NCI-H2196 treated with DMSO at 0.1 percent for 48 hours (cell line): Measurements from ENCODE around the gene TXNDC11.

Source experiments
- DNase-seq: peaks from one replicate; lab custom pipeline; 2025; ENCODE audit not compliant: unreplicated experiment; lab: John Stamatoyannopoulos, UW

The TXNDC11 gene

DNA sequence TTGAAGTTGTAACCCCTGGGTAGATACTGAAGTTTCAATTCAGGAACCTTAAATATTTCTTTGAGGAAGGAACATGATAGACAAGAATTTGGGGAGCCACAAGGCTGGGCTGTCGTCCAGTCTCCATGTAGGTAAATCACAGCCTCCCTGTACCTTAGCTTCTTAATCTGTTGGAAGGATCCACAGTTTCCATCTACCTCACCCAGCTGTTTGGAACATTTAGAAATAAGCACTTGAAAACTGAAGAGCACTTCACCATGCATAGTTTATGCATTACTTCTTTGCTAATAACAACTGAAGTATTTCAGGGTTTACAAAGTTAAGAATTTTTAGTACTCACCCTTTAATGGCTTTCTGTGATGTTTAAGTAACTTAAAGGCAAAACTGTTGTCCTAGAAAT lies 17.2 kb downstream of the TXNDC11 start:
- no peak for DNase-seq

DNA sequence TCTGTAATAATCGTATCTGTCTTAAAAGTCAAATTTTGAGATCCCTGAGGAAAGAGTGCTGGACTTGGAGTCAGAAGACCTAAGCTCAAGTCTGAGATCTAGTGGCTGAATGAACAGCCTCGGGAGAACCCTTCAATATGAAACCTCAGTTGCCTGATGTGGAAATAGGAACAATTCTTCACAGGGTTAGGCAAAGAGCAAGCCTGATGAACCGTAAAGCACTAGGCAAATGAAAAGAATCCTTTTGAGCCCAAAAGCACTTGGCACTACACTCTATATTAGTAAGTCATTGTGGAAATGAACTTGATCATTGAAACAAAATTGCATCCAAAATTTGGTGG lies 20.2 kb downstream of the TXNDC11 start:
- no peak for DNase-seq

DNA sequence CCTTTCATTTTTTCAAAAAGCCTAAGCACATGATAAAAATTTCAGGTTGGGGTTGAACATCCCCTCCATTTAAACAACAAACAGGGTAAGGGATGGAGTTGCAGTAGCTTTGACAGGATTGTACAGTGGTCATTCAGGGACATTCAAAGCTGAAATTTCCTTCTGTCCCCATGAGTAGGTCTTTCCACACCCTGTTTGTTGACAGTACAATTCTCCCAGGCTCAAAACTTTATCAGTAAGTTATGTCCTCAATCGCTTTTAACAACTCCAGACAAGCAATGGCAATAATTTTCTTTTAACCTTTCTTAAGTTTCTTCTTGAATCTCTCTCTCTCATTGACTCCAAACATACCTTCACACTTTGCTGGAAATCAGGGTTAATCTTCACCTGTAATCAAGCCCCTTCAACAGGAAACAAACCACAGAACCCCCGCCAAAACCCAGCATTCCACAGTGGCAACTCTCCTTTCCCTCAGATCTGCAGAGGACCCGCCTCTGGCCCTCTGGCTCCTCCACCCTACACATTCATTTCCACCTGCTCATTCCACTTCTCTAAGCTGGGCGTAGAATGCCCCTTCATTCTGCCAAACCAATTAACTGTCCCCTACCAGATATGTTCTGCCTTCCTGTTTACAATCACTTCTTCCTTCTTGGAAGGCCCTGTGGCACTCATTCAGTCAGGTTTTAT lies 20.7 kb downstream of the TXNDC11 start:
- no peak for DNase-seq

DNA sequence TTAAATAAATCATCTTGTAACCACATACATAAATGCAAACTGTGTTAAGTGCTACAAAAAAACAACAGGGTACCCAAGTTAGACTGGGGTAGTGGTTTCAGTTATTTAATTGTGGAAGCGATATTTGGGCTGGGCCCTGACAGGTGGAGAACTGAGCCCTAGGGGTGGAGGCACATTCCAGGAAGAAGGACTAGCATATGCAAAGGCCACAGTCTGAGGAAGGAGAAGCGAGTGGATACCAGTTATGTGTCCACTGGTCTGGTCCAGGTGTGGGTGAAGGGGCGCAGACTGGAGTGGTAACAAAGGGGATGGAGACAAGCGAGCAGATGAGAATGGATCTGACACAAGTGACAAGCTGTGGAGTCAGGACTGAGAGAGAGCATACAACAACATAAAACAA lies 22.9 kb downstream of the TXNDC11 start:
- no peak for DNase-seq

DNA sequence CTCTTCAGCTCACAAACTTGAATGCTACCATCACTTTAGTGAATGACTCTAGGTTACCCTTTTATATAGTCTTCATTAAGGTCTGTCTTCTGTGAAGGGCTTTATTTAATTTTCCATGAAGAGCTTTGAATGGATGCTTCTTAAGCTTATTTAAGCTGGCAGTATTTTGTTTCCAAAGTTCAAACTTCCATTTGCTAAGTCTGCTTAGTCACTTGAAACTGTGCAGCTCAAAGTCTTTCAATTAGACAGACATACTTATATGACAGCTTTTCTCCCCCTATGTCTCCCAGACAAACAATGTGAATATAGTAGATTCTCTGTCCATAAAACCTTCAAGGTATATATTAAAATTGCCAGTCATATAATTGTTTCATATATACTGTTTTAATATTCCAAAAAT lies 23.5 kb downstream of the TXNDC11 start:
- DNase-seq, result no peak

DNA sequence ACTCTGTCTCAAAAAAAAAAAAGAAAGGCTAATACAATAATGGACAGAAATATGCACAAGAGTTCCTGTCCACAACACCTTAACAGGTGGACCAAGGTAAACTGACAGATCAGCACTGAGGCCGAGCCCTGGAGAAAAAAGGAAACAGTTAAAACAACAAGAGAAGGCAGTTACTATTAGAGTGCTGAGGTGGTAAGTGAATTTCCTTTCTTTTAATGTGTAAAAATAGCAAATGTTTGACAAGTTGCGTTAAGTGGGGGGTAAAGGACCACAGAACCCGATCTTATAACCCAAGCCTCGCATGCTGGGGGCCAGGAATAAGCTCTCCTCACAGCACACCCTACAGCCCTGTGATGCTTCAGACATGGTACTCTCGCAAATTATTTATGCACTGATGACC lies 24.8 kb downstream of the TXNDC11 start:
- no peak for DNase-seq

DNA sequence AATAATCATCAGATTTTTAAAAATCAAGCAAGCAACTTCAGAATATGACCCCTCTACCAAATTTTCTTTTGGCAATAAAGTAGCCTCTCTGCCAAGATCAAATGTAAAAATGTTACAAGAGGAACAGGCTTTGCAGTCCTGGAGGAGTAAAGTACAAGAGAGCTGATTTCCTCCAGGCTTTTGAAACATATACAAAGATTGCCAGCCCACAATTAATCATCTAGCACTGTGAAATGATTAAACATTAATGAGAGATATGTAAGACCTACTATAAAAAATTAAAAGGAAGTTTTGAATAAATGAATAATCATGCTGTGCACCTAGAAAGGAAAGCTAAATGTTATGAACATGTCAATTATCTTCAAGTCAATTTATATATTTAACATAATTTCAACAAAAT lies 26.3 kb downstream of the TXNDC11 start:
- no peak for DNase-seq

DNA sequence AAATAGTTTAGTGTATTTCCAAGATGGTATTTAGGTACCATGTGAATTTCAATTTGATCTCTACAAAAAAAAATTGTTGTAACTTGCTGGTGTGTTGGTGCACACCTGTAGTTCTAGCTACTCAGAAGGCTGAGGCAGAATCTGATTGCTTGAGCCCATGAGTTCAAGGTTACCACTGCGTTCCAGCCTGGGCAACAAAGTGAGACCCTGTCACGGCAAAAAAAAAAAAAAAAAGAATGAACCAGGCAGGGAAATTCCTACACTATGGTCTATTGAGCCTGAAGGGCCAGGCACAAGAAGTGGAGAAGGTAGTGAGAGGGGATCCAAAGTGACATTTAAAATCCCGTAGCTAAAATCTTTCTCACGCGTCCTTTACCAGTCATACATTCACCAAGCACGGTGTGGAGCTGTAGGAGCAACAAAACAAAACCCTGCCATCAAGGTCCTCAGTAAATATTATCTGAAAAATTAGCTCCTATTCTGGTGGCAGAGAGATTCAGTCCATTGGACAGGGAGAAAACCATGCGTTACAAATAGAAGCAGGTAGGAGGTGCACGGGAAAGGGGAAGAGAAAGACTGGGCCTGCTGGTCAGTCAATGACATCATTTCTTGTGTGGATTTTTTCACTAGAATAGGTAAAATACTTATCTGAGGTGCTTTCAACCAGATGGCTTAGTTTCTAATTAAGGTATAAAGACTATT lies 27.3 kb downstream of the TXNDC11 start:
- no peak for DNase-seq

DNA sequence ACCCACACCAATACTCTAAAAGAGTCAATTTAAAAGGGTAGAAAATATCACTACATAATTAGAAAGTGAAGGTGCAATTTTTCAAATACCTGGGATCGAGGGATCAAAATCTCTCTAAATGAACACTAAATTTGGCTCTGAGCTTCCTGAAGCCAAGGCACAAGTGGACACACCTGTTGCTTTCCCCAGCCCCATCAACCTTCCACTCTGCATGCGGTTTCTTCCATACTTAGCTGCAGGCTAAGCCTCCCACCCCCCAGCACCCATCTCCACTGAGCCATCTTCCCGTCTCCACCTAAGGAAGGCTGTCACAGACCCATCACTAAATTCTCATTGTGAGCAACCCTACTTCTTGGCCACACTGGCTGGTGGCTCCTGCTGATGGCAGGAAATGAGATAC lies 30.5 kb downstream of the TXNDC11 start:
- DNase-seq, result no peak

DNA sequence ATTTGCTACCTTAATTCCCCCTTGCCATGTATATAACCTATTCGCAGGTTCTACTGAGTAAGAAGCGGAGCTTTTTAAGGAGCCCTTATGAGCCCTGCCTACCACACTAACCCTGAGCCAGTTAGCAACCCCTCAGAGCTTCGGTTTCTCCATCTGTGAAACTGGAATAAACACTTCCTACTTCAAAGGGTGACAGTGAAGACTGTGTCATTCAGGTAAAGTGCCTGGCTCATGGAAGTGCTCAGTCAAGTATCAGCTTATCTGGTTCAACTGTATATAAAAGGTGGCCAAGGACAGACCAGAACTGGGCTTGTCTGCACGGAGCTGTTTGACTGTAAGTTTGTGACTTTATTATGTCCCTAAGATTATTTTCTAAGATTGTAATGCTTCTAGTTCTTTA lies 31.0 kb downstream of the TXNDC11 start:
- no peak for DNase-seq

DNA sequence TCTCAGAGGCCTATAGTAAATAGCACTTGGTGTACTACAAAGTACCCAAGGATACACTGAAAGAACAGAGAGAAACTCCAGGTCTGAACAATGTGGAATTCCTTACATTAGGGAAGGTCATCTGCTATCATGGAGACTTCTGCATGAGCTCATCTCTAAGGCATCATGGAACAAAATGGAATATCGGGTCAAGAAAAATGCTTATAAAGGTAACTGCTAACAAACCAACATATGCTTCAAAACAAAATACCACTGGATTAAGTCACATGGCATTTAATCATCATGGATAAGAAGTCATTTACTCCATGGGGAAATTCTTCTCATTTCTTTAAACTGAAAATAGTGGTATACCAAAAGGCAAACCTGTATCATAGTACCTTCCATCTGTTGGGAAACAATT lies 34.2 kb downstream of the TXNDC11 start:
- DNase-seq, result no peak

DNA sequence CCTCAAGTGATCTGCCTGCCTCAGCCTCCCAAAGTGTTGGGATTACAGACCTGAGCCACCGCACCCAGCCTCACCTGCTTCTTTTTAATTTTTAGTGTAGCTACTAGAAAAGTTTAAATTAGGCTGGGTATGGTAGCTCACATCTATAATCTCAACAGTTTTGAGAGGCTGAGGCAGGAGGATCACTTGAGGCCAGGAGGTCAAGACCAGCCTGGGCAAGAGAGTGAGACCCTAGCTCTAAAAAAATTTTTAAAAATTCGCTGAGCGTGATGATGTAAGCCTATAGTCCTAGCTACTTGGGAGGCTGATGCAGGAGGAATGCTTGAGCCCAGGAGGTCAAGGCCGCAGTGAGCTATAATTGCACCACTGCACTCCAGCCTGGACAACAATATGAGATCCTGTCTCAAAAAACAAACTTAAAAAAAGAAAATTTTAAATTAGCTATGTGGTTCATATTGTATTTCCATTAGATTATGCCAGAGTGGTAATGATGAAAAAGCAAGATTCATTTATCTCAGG lies 34.9 kb downstream of the TXNDC11 start:
- no peak for DNase-seq

DNA sequence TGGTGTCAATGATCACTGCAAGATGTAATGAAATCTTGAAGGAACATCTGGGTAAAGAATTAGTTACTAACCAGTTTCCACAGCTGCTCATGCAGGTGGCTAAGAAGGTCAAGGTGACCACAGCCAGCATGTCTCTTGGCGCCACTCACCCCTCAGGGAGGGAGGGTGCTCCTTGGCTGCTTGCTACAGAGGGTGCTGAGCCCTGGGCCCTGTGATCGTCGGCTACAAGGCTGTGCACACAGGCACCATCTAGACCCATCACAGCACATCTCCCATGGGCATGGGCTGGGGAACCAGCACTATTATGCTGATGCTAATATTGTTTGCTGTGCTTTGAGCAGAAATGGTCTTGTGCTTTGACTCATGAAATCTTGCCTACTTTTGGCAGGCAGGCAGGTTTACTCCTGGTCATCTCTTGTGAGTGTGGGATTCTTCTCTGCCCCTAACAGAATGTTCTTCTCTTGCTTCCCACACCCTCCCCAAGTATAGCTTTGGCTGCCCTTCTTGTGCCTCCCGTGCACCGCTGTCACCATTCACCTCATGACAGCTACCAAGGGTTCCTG lies 36.4 kb downstream of the TXNDC11 start:
- DNase-seq, result no peak

DNA sequence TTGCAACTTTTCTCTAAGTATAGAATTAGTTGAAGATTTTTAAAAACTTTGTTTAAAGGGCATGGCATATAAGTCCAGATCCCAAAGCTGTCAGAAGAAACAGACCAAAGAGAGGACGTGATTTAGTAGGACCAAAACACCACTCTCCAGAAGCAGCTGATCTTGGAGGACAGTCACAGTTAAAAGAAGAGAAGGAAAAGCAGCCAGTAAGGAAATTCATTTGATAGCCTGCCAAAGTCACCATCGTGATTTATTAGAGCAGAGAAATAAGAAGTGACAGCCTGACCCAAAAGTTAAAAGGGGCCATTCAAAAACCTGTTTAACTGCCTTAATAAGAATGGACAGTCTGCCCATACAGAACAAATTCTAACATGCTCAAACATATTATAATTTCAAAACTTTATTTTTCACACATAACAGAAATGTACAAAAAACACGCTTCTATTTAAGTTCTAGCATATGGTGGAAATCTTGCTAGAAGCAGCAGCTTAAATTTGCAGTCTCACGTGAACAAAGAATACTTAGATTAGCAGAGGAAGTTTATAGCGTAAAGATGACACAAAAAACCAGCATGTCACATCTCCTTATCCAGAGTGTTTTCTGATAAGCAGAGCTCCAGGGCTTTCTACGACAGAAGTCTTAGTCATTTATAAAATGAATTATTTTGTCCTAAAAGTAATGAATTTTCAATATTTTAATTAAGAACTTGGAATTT lies 37.2 kb downstream of the TXNDC11 start:
- no peak for DNase-seq

DNA sequence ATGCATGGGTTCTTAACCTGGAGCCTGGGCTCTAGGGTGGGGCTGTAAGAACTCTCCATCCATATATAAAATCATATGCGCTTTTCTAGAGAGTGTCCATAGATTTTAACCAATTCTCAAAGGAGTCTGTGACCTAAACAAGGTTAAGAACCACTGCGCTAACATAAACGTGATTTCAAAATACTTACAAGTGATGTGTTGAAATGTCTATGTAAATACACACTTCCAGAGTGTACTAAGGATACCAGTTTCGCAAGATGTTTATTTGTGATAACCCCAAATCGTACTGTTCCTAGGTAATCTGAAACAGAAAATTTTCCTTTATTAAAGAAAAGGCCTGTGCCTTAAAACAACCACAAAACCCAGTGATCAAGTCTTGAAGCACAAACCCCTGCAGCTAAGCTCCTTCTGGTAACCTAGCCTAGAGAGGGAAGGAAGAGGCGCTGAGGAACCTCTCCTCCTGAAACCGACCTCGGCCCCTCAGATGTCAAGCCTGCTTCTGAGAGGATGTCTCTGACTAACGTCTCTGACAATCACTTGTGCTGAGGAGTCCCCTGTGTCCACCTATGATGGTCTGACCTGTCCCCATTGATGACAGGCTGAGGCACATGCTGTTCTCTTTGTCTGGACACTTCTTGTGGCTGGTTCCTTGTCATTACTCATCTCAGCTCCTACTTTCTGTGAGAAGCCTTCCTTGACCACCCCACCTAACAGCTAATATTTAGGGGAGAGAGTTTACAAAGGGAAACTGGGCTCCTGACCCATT lies 42.2 kb downstream of the TXNDC11 start:
- no peak for DNase-seq

DNA sequence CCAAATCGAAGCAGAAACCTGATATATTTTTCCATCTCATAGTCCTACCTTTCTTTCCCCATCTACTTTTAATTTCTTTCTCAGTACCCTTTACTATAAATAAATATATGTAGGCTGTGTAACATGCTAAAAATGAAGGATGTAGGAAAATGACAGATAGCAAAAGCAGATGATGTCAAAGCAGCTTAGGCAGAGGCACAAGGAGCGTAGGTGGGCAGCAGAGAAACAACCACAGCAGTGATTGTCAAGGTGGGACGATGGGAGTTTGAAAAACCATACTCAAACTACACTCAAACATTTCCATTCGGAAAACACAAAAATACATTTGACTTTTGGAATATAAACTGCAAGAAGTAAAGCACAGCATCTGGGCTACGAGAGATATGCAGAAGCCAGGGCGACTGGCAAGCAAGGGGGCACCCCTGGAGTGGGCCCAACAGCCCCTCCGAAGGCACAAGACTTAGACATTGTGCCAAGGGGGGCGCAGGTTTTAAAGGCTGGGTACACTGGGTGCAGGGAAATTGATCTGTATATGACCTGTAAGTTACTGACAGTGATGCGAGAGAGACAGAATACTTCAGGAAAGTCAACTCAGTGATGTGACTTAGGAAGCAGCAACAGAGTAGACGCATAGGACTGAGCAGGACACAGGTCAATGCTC lies 43.3 kb downstream of the TXNDC11 start:
- no peak for DNase-seq

DNA sequence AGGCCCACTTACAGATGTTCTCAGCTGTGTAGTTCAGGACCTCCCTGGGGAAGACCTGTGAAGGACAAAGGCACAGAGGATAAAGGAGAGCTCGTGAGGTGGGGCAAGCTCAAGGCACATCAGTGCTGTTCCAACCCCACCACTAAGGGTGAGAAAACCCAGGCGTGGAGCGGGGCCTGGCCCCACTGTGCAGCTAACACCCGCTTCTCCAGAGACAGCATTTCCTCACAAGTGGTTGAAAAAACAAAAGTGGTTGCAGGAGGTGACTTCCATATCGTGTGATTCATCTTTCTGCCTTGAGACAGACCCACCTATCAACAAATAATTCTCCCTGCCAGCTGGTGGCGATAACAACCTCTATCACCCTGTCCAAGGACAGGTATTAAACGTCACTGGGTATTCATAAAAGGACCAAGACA lies 44.4 kb downstream of the TXNDC11 start:
- no peak for DNase-seq

DNA sequence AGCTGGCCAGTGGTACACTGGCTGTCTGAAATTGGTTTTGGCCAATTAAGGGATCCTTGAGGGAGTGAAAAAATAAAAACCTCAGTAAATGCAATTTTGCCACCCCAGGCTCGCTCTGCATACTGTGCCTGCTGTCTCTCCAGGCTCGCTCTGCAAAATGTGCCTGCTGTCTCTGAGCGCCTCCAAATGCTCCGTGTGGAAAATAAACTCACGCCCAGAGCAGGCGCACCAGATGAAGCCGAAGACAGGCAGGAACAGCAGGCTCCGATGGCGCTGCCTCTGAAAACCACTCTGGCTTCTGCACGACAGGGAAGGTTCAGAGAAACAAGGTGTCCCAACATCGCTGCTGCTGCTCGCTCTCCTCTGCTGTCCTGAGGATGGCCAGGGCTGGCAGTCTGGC lies 45.3 kb downstream of the TXNDC11 start:
- DNase-seq, result no peak

DNA sequence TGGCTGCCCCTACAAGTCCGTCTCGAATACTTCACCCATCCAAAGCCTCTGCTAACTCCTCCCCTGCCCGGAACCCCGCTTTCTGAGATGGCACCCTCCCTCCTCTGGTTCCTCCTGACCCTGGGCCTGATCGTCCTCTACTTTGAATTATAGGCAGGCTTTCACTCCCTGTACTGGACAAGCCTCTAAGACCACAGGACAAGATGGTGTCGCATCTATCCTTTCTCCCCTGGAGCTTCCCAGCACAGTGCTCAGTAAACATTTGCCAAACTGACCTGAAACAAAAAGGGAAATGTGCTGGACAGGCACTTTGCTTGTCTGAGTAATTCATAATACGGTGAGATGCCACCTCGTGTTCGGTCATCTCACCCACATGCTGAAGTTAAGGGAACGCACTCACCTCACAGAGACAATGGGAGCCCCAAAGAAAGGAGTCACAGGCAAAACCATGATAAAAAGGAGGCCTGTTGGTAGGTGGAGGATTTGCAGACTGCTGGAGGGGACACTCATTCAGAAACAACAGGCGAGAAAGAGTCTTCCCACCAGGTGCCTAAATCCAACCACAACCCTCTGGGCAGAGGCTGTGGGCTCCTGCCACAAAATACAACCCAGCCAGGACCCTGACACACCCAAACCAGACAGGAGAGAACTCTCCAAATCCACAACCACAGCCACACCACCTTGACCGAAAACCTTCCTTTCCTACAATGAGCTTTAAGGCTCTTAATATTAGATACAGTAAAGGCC lies 46.2 kb downstream of the TXNDC11 start:
- DNase-seq, result no peak

DNA sequence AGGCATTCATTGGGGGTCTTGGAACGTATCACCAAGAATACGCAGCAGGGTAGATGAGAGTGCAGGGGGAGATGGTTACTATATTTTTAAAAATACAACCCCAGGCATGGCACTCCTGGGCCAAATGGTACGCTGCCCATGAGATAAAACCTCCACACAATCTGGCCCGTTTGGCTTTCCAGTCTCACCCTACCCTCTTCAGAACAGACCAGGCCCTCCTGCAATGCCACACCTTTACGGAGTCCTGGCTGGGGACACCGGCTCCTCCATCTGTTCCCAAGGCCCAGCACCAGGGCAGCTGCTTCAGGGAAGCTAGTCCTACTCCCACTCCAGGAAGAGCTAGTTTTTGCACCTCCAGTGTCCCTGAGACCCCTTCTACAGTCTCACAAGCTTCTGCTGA lies 50.0 kb downstream of the TXNDC11 start:
- DNase-seq, result no peak
